ENCODE measurements around the gene ACAA2. TPM values are rescaled to one million over a fixed set of nuclear protein-coding genes. Genes with fewer than 3 reads are reported as not detected.

ACAA2 gene, protein sequence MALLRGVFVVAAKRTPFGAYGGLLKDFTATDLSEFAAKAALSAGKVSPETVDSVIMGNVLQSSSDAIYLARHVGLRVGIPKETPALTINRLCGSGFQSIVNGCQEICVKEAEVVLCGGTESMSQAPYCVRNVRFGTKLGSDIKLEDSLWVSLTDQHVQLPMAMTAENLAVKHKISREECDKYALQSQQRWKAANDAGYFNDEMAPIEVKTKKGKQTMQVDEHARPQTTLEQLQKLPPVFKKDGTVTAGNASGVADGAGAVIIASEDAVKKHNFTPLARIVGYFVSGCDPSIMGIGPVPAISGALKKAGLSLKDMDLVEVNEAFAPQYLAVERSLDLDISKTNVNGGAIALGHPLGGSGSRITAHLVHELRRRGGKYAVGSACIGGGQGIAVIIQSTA
- total RNA-seq (10 to 100 TPM; 38.6 to 51.3 TPM), polyA plus RNA-seq (ENCODE audit: insufficient read length in 2 of 2) (10 to 100 TPM; 44.4 to 57.0 TPM)
- long read RNA-seq, donor 1, transcript ACAA2-201 (10 exons, 3,350 nt) = major isoform, 18 of 48 reads
- long read RNA-seq, donor 1, partial matches to known transcripts = 28 of 48 reads
- long read RNA-seq, donor 1, other reads (novel, unspliced or antisense) = 0 of 48 reads
- long read RNA-seq, donor 2, transcript ACAA2-201 (10 exons, 3,350 nt) = major isoform, 14 of 16 reads
- long read RNA-seq, donor 2, partial matches to known transcripts = 0 of 16 reads
- long read RNA-seq, donor 2, other reads (novel, unspliced or antisense) = 0 of 16 reads
- long read RNA-seq, donor 3, transcript ACAA2-201 (10 exons, 3,350 nt) = major isoform, 6 of 18 reads
- long read RNA-seq, donor 3, partial matches to known transcripts = 9 of 18 reads
- long read RNA-seq, donor 3, other reads (novel, unspliced or antisense) = 0 of 18 reads
- long read RNA-seq, donor 4, transcript ACAA2-201 (10 exons, 3,350 nt) = major isoform, 15 of 109 reads
- long read RNA-seq, donor 4, transcript ACAA2-207 (2 exons, 1,850 nt) = minor isoform, 11 of 109 reads
- long read RNA-seq, donor 4, partial matches to known transcripts = 76 of 109 reads
- long read RNA-seq, donor 4, other reads (novel, unspliced or antisense) = 5 of 109 reads

DNA sequence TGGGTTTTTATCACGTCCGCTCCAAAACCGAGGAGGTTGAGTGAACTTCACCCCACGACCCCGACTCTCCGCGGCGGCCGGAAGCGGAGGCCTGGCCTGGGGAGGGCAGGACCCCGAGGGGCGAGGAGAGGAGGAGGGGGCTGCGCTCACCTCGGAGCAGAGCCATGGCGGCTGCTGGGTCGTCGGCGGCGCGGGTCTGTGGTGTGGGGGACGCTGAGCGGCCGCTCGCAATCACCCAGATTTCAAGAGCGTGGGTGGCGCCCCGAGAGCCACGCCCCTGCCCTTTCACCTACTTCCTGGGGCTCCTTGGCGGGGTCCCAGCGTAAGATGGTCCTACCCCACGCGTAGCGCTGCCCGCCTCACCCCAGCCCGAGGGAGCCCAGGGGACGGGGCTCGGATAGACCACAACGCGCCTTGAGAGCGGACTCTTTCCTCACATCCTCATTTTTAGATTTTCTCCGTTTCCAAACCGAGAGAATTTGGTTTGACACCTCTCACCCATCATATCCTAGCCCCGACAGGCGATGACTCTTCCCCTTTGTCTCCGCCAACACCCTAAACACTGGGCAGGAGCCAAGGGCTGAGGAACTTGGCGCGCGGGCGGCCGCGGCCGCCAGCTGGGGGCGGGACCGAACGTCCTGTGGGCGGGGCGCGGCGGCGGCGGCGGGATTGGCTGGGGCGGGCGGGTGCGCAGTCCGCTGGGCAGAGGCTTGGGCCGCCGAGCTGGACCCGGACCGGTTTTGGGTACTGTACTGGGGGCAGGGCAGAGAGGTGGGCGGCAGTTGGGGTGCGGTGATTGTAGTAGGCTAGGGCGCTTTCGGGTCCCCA is at the start of gene ACAA2:
Gene ACAA2 (minus strand): TSS at position 215 of the 828 bp plus-strand sequence. CDS start 49 bp downstream, at position 166.
- H3K4me1 ChIP-seq (ENCODE audit: control insufficient read depth, insufficient read depth, low read length) = peaks cover 7% of the 10 kb centered on the region
- 0% methylated on average over 66 of the region's 74 CpGs for WGBS (ENCODE audit: insufficient coverage)
- peak; percentile 57 to 95 (median 82) for DNase-seq (ENCODE audit: low read depth in 4 of 6, low spot score in 6 of 6)
- no peaks in the 10 kb centered on the region for H3K27me3 ChIP-seq (ENCODE audit: control insufficient read depth, insufficient read depth, low read length)
- peak within 1 kb of the TSS; percentile 81 for H3K4me3 ChIP-seq (ENCODE audit: low read depth, low read length)
- H3K36me3 ChIP-seq (ENCODE audit: control insufficient read depth, insufficient read depth, low read length) = no peaks in the 10 kb centered on the region
- peak within 1 kb of the TSS; percentile 96 for H3K27ac ChIP-seq (ENCODE audit: low read depth, low read length)
- H3K9me3 ChIP-seq (ENCODE audit: control insufficient read depth, insufficient read depth, low read length) = no peaks in the 10 kb centered on the region

DNA sequence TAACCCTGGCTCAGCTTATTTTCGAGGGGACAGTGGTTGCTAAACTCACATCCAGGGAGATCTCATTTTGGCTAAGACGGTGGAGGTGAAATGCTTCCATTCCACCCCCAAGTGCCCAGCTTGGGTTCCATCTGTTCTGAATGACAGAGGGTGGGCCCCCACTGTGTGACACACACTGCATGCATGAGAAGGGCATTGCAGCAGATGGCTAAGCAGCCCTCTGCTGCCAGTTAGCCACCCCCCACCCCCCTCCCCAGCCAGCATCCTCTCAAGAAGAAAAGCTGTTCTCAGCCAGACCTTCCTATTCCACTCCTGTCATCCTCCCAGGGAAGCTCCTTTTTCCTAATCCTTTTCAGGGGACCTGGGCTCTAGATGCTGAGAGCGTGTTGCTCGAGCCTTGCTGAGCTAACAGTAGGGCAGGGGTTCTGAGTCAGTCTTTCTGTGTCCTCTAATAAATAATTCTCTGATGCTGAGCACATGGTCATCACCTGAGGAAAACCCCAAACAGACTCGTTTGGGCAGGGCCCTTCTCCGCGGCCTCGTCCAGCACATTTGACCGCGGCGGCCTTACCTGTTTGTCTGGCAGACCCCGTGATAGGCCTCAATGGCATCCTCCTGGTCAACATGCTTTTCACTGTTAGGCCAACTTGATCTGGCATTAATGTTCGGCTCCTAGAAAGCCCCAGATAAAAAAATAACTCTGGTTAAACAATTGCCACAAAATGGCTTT is 49.5 kb upstream of the ACAA2 start:
- Histone ChIP-seq H3K27me3 (ENCODE audit: control insufficient read depth, insufficient read depth, low read length) (no peaks in the 10 kb centered on the region), H3K36me3 (ENCODE audit: control insufficient read depth, insufficient read depth, low read length) (no peaks in the 10 kb centered on the region), H3K27ac (ENCODE audit: low read depth, low read length) (no peak overlapping the region), H3K9me3 (ENCODE audit: control insufficient read depth, insufficient read depth, low read length) (no peaks in the 10 kb centered on the region), H3K4me3 (ENCODE audit: low read depth, low read length) (no peak overlapping the region), H3K4me1 (ENCODE audit: control insufficient read depth, insufficient read depth, low read length) (peaks cover 16% of the 10 kb centered on the region)
- peak in 2 of 6 donors; percentile 45 to 85 for DNase-seq (ENCODE audit: low read depth in 4 of 6, low spot score in 6 of 6)
- WGBS (ENCODE audit: insufficient coverage) = 90% methylated on average over 10 of the region's 13 CpGs

DNA sequence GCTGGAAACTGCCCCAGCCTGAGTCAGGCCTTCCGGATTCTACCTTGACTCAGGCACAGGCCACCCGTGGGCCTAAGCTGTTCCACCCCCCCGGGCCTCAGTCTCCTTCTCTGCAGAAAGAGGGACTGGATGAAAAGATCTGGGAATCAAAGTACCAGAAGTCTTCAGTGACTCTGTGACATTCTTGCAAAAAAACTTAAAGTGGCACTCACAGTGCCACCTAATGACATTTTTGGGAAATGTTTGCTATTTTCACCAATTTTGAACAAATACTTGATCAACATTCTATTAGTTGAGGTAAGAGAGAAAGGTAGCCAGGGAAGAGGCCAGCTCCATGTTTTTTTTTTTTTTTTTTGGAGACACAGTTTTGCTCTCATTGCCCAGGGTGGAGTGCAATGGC is 48.3 kb upstream of the ACAA2 start:
- Histone ChIP-seq H3K36me3 (ENCODE audit: control insufficient read depth, insufficient read depth, low read length) (no peaks in the 10 kb centered on the region), H3K27ac (ENCODE audit: low read depth, low read length) (no peak overlapping the region), H3K4me3 (ENCODE audit: low read depth, low read length) (no peak overlapping the region), H3K4me1 (ENCODE audit: control insufficient read depth, insufficient read depth, low read length) (peaks cover 16% of the 10 kb centered on the region), H3K27me3 (ENCODE audit: control insufficient read depth, insufficient read depth, low read length) (no peaks in the 10 kb centered on the region), H3K9me3 (ENCODE audit: control insufficient read depth, insufficient read depth, low read length) (no peaks in the 10 kb centered on the region)
- DNase-seq (ENCODE audit: low read depth in 4 of 6, low spot score in 6 of 6) = peak in 2 of 6 donors; percentile 59 to 76
- WGBS (ENCODE audit: insufficient coverage) = 45% methylated on average over 3 of the region's 3 CpGs

DNA sequence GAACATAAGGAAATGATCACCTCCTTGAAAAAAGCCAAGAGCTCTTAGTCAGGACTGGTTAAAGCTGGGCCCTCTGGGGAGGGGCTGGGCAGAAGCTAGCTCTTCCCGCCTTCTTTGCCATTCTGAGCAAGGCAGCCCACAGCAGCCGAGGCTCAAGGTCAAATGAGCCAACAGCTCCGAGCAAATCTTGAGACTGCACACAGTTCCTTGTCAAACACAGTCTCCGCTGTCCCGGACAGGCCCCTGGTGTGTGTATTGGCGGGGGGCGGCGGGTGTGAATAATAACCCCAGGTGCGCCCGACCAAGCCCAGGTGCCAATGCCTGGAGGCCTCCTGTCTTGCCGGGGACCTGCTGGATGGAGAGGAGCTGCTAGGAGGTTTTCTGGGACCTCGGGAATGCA is 46.4 kb upstream of the ACAA2 start:
- H3K36me3 ChIP-seq (ENCODE audit: control insufficient read depth, insufficient read depth, low read length) = no peaks in the 10 kb centered on the region
- H3K27me3 ChIP-seq (ENCODE audit: control insufficient read depth, insufficient read depth, low read length) = no peaks in the 10 kb centered on the region
- H3K4me1 ChIP-seq (ENCODE audit: control insufficient read depth, insufficient read depth, low read length) = peaks cover 16% of the 10 kb centered on the region
- no peak overlapping the region for H3K27ac ChIP-seq (ENCODE audit: low read depth, low read length)
- 96% methylated on average over 11 of the region's 12 CpGs for WGBS (ENCODE audit: insufficient coverage)
- no peak overlapping the region for H3K4me3 ChIP-seq (ENCODE audit: low read depth, low read length)
- DNase-seq (ENCODE audit: low read depth in 4 of 6, low spot score in 6 of 6) = no peak
- H3K9me3 ChIP-seq (ENCODE audit: control insufficient read depth, insufficient read depth, low read length) = no peaks in the 10 kb centered on the region

DNA sequence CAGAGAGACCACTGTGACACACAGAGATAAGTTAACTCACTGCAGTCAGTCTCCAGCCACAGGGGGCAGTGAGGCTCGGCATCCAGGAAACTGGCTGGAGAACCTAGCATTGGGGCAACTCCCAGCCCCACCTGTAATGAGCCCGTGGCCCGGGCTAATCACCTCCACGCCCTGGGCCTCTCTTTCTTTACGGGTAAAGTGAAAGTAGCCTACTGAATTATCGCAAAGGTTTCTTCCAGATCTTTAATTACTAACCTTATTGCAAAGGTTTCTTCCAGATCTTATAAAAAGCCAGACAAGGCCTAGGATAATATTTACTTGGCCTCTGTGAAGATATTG is 45.7 kb upstream of the ACAA2 start:
- Histone ChIP-seq H3K27me3 (ENCODE audit: control insufficient read depth, insufficient read depth, low read length) (no peaks in the 10 kb centered on the region), H3K4me1 (ENCODE audit: control insufficient read depth, insufficient read depth, low read length) (peaks cover 16% of the 10 kb centered on the region), H3K27ac (ENCODE audit: low read depth, low read length) (no peak overlapping the region), H3K4me3 (ENCODE audit: low read depth, low read length) (no peak overlapping the region), H3K9me3 (ENCODE audit: control insufficient read depth, insufficient read depth, low read length) (no peaks in the 10 kb centered on the region), H3K36me3 (ENCODE audit: control insufficient read depth, insufficient read depth, low read length) (no peaks in the 10 kb centered on the region)
- no peak for DNase-seq (ENCODE audit: low read depth in 4 of 6, low spot score in 6 of 6)
- WGBS (ENCODE audit: insufficient coverage) = 0% methylated on average over 1 of the region's 6 CpGs

DNA sequence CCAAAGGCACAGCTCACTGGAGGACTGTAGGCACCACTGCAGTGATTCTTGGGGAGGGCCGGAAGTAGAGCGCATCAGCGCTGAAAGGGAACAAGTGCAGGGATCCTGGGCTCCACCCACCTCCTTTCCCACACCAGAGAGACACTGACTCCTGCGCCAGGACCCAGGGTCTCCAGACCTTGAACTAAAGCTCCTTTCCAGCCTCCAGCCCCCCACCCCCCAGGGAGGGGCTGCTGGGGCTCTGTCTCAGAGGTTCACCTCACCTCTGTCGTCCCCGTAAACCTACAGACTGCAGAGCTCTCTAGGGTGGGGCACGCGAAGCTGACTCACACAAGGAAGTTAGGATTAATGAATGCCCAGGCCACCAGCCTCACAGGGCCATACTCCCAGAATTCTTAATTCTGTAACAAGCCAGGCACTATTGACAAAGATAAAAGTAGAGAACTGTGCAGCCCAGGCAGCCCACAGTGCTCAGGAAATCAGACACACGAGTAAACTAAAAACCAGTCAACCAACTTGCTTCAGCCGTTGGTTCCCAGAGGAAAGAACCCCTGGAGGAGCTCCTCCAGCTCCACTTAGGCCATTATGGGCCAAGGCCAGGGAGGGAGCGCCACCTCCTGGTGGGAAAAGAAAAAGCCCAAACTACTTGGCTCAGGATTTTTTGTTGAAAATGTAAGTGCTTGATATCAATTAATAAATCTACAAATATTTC is 45.1 kb upstream of the ACAA2 start:
- Histone ChIP-seq H3K27ac (ENCODE audit: low read depth, low read length) (no peak overlapping the region), H3K4me3 (ENCODE audit: low read depth, low read length) (no peak overlapping the region), H3K9me3 (ENCODE audit: control insufficient read depth, insufficient read depth, low read length) (no peaks in the 10 kb centered on the region), H3K27me3 (ENCODE audit: control insufficient read depth, insufficient read depth, low read length) (no peaks in the 10 kb centered on the region), H3K4me1 (ENCODE audit: control insufficient read depth, insufficient read depth, low read length) (peaks cover 16% of the 10 kb centered on the region), H3K36me3 (ENCODE audit: control insufficient read depth, insufficient read depth, low read length) (peaks cover under 1% of the 10 kb centered on the region)
- DNase-seq (ENCODE audit: low read depth in 4 of 6, low spot score in 6 of 6) = peak in 5 of 6 donors; percentile 40 to 85 (median 51)
- 63% methylated on average over 10 of the region's 11 CpGs for WGBS (ENCODE audit: insufficient coverage)

DNA sequence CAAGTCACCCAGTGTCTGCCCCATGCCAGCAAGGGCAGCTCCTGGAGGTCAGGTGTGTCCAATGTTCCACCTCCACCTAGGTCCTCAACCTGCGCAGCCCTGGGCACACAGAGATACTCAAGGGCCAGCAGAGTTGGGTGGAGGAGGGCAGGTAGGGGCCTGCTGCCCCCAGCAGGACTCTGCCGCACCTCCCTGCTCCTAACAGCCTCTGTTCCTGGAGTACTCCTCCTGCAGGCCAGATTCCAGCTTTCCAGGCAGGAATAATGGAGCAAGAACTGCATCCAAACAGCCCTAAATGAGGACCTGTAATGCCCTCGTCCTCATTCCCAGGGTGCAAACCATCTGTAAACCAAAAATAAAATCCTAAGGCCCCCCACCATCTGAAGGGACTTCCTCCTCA is 44.4 kb upstream of the ACAA2 start:
- H3K27me3 ChIP-seq (ENCODE audit: control insufficient read depth, insufficient read depth, low read length) = no peaks in the 10 kb centered on the region
- WGBS (ENCODE audit: insufficient coverage) = 79% methylated on average over 3 of the region's 3 CpGs
- H3K27ac ChIP-seq (ENCODE audit: low read depth, low read length) = no peak overlapping the region
- peaks cover 16% of the 10 kb centered on the region for H3K4me1 ChIP-seq (ENCODE audit: control insufficient read depth, insufficient read depth, low read length)
- H3K9me3 ChIP-seq (ENCODE audit: control insufficient read depth, insufficient read depth, low read length) = no peaks in the 10 kb centered on the region
- DNase-seq (ENCODE audit: low read depth in 4 of 6, low spot score in 6 of 6) = no peak
- H3K4me3 ChIP-seq (ENCODE audit: low read depth, low read length) = no peak overlapping the region
- peaks cover 2% of the 10 kb centered on the region for H3K36me3 ChIP-seq (ENCODE audit: control insufficient read depth, insufficient read depth, low read length)

DNA sequence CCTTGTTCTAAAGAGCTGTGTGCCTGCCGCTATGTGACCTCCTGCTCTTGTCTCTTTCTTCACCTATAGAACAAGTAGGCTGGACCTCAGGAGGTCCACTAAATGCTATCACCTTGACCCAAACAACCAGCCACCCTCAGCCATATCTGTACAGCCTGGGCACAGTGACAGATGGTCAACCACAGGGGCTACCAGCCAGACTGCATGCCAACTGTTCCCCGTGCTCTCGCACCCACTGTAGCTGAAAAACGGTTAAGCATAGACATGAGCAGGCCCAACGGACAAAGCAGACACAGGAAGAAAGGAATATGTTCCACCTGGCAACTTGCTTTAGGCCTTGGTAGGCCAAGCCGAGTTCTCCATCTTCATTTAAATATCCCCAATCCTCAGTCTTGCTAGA is 43.2 kb upstream of the ACAA2 start:
- peaks cover 14% of the 10 kb centered on the region for H3K4me1 ChIP-seq (ENCODE audit: control insufficient read depth, insufficient read depth, low read length)
- DNase-seq (ENCODE audit: low read depth in 4 of 6, low spot score in 6 of 6) = no peak
- no peak overlapping the region for H3K27ac ChIP-seq (ENCODE audit: low read depth, low read length)
- H3K9me3 ChIP-seq (ENCODE audit: control insufficient read depth, insufficient read depth, low read length) = no peaks in the 10 kb centered on the region
- H3K4me3 ChIP-seq (ENCODE audit: low read depth, low read length) = no peak overlapping the region
- WGBS (ENCODE audit: insufficient coverage) = 79% methylated on average over 4 of the region's 6 CpGs
- H3K36me3 ChIP-seq (ENCODE audit: control insufficient read depth, insufficient read depth, low read length) = peaks cover 2% of the 10 kb centered on the region
- no peaks in the 10 kb centered on the region for H3K27me3 ChIP-seq (ENCODE audit: control insufficient read depth, insufficient read depth, low read length)
